HEK293 (cell line): ENCODE results near the gene FAM234B.

Experiments
- GLI4 ChIP-seq: fragments of 450-650 bp; formaldehyde crosslinking; IDR thresholded peaks from 2 replicates; pipeline ENCODE4 v1.5.1; 2016; ENCODE audit warnings: missing biosample characterization, missing genetic modification characterization
- KLF16 ChIP-seq: fragments of 450-650 bp; formaldehyde crosslinking; IDR thresholded peaks from 2 replicates; pipeline ENCODE4 v1.5.1; 2017; ENCODE audit warnings: missing biosample characterization, missing genetic modification characterization
- KLF8 ChIP-seq: fragments of 450-650 bp; formaldehyde crosslinking; IDR thresholded peaks from 2 replicates; pipeline ENCODE4 v1.5.1; 2016; ENCODE audit warnings: missing biosample characterization, missing genetic modification characterization
- PRDM2 ChIP-seq: fragments of 450-650 bp; formaldehyde crosslinking; IDR thresholded peaks from 2 replicates; pipeline ENCODE4 v1.5.1; 2016; ENCODE audit warnings: missing biosample characterization, missing genetic modification characterization, borderline replicate concordance
- PRDM4 ChIP-seq: fragments of 450-650 bp; formaldehyde crosslinking; IDR thresholded peaks from 2 replicates; pipeline ENCODE4 v1.5.1; 2017; ENCODE audit warnings: missing biosample characterization, missing genetic modification characterization
- SETDB1 ChIP-seq: IDR thresholded peaks from one replicate; pipeline ENCODE4 v1.6.1; 2017; ENCODE audit warnings: mild to moderate bottlenecking, low read length, moderate library complexity, mixed read lengths; ENCODE audit not compliant: insufficient read length
- SP2 ChIP-seq: fragments of 450-650 bp; formaldehyde crosslinking; IDR thresholded peaks from 2 replicates; pipeline ENCODE4 v1.5.1; 2016; ENCODE audit warnings: missing biosample characterization, missing genetic modification characterization
- ZBTB20 ChIP-seq: fragments of 450-650 bp; formaldehyde crosslinking; IDR thresholded peaks from 2 replicates; pipeline ENCODE4 v1.5.1; 2016; ENCODE audit warnings: missing biosample characterization, missing genetic modification characterization
- ZBTB48 ChIP-seq: fragments of 450-650 bp; formaldehyde crosslinking; IDR thresholded peaks from 2 replicates; pipeline ENCODE4 v1.5.1; 2016; ENCODE audit warnings: missing biosample characterization, missing genetic modification characterization
- ZBTB8A ChIP-seq: fragments of 450-650 bp; formaldehyde crosslinking; IDR thresholded peaks from 2 replicates; pipeline ENCODE4 v1.5.1; 2016; ENCODE audit warnings: missing biosample characterization, missing genetic modification characterization
- ZEB2 ChIP-seq: fragments of 450-650 bp; formaldehyde crosslinking; IDR thresholded peaks from 2 replicates; pipeline ENCODE4 v1.5.1; 2016; ENCODE audit warnings: missing biosample characterization, missing genetic modification characterization
- ZFP3 ChIP-seq: fragments of 450-650 bp; formaldehyde crosslinking; IDR thresholded peaks from 2 replicates; pipeline ENCODE4 v1.5.1; 2016; ENCODE audit warnings: low read depth, missing biosample characterization, missing genetic modification characterization
- ZNF112 ChIP-seq: fragments of 450-650 bp; formaldehyde crosslinking; IDR thresholded peaks from 2 replicates; pipeline ENCODE4 v1.5.0; 2017; ENCODE audit warnings: missing biosample characterization, missing genetic modification characterization
- ZNF114 ChIP-seq: fragments of 450-650 bp; formaldehyde crosslinking; IDR thresholded peaks from 2 replicates; pipeline ENCODE4 v1.5.0; 2017; ENCODE audit warnings: missing biosample characterization, missing genetic modification characterization
- ZNF121 ChIP-seq: fragments of 450-650 bp; formaldehyde crosslinking; IDR thresholded peaks from 2 replicates; pipeline ENCODE4 v1.5.1; 2016; ENCODE audit warnings: missing biosample characterization, missing genetic modification characterization
- ZNF132 ChIP-seq: fragments of 450-650 bp; formaldehyde crosslinking; IDR thresholded peaks from 2 replicates; pipeline ENCODE4 v1.5.1; 2017; ENCODE audit warnings: missing biosample characterization, missing genetic modification characterization, borderline replicate concordance
- ZNF138 ChIP-seq: fragments of 450-650 bp; formaldehyde crosslinking; IDR thresholded peaks from 2 replicates; pipeline ENCODE4 v1.5.1; 2016; ENCODE audit warnings: missing biosample characterization, missing genetic modification characterization, borderline replicate concordance
- ZNF148 ChIP-seq: fragments of 450-650 bp; formaldehyde crosslinking; IDR thresholded peaks from 2 replicates; pipeline ENCODE4 v1.5.0; 2017; ENCODE audit warnings: missing biosample characterization, missing genetic modification characterization, borderline replicate concordance
- ZNF157 ChIP-seq: fragments of 450-650 bp; formaldehyde crosslinking; IDR thresholded peaks from 2 replicates; pipeline ENCODE4 v1.5.1; 2016; ENCODE audit warnings: missing biosample characterization, missing genetic modification characterization
- ZNF23 ChIP-seq: fragments of 450-650 bp; formaldehyde crosslinking; IDR thresholded peaks from 2 replicates; pipeline ENCODE4 v1.5.1; 2016; ENCODE audit warnings: missing biosample characterization, missing genetic modification characterization, borderline replicate concordance
- ZNF354C ChIP-seq: fragments of 450-650 bp; formaldehyde crosslinking; IDR thresholded peaks from 2 replicates; pipeline ENCODE4 v1.5.1; 2016; ENCODE audit warnings: missing biosample characterization, missing genetic modification characterization, low read depth, borderline replicate concordance
- ZNF37A ChIP-seq: fragments of 450-650 bp; IDR thresholded peaks from 2 replicates; pipeline ENCODE4 v1.5.1; 2018; ENCODE audit warnings: missing biosample characterization, missing genetic modification characterization
- ZNF398 ChIP-seq: fragments of 450-650 bp; formaldehyde crosslinking; IDR thresholded peaks from 2 replicates; pipeline ENCODE4 v1.5.1; 2017; ENCODE audit warnings: missing biosample characterization, missing genetic modification characterization
- ZNF416 ChIP-seq: fragments of 450-650 bp; formaldehyde crosslinking; IDR thresholded peaks from 2 replicates; pipeline ENCODE4 v1.5.1; 2016; ENCODE audit warnings: missing biosample characterization, missing genetic modification characterization
- ZNF521 ChIP-seq: fragments of 450-650 bp; formaldehyde crosslinking; IDR thresholded peaks from 2 replicates; pipeline ENCODE4 v1.5.1; 2017; ENCODE audit warnings: missing biosample characterization, mild to moderate bottlenecking, missing genetic modification characterization
- ZNF555 ChIP-seq: fragments of 450-650 bp; formaldehyde crosslinking; conservative IDR thresholded peaks from 2 replicates; pipeline ENCODE4 v1.5.1; 2017; ENCODE audit warnings: missing biosample characterization, mild to moderate bottlenecking, missing genetic modification characterization, inconsistent platforms
- ZNF747 ChIP-seq: fragments of 450-650 bp; formaldehyde crosslinking; IDR thresholded peaks from 2 replicates; pipeline ENCODE4 v1.5.1; 2016; ENCODE audit warnings: missing biosample characterization, missing genetic modification characterization
- ZNF830 ChIP-seq: fragments of 450-650 bp; IDR thresholded peaks from 2 replicates; pipeline ENCODE4 v1.5.0; 2018; ENCODE audit warnings: missing biosample characterization, missing genetic modification characterization, low read depth, mild to moderate bottlenecking, moderate library complexity
- ZNF843 ChIP-seq: fragments of 450-650 bp; formaldehyde crosslinking; IDR thresholded peaks from 2 replicates; pipeline ENCODE4 v1.5.1; 2016; ENCODE audit warnings: missing biosample characterization, missing genetic modification characterization

The FAM234B gene

GRCh38 chr12:13101821-13102375, 57.7 kb downstream of the FAM234B start (continued):
- no peak for TF ChIP-seq ZNF555 (tag by site-specific recombination)
- no peak for TF ChIP-seq ZNF157 (tag by site-specific recombination)
- no peak for TF ChIP-seq ZBTB8A
- TF ChIP-seq PRDM2 (tag by site-specific recombination) = 0 out of 2 replicates have a peak, but pooled peaks have one; percentile 5
- no peak for TF ChIP-seq SETDB1
- no peak for TF ChIP-seq ZNF416
- no peak for TF ChIP-seq ZNF114 (tag by site-specific recombination)
- no peak for TF ChIP-seq ZNF521 (tag by site-specific recombination)
- no peak for TF ChIP-seq ZNF121 (tag by site-specific recombination)
- 0 out of 2 replicates have a peak, but pooled peaks have one; percentile 51 for TF ChIP-seq ZNF843
- no peak for TF ChIP-seq ZNF132 (tag by site-specific recombination)
- no peak for TF ChIP-seq ZNF148 (tag by site-specific recombination)
- no peak for TF ChIP-seq ZFP3 (tag by site-specific recombination)
- no peak for TF ChIP-seq GLI4 (tag by site-specific recombination)
- peak; percentile 58 for TF ChIP-seq ZEB2 (tag by site-specific recombination)
- no peak for TF ChIP-seq KLF8 (tag by site-specific recombination)
- TF ChIP-seq ZNF398 (tag by site-specific recombination) = no peak
- TF ChIP-seq SP2 (tag by site-specific recombination) = no peak
- no peak for TF ChIP-seq ZNF354C
- peak; percentile 29; the same call in 1 of the 2 replicates for TF ChIP-seq ZBTB20 (tag by site-specific recombination)
- no peak for TF ChIP-seq ZNF138 (tag by site-specific recombination)
- TF ChIP-seq ZNF830 = no peak
- no peak for TF ChIP-seq ZNF112 (tag by site-specific recombination)
- TF ChIP-seq ZBTB48 (tag by site-specific recombination) = no peak
- TF ChIP-seq ZNF747 (tag by site-specific recombination) = no peak
- TF ChIP-seq KLF16 = no peak
- TF ChIP-seq PRDM4 (tag by site-specific recombination) = no peak
- no peak for TF ChIP-seq ZNF37A (tag by site-specific recombination)
- no peak for TF ChIP-seq ZNF23 (tag by site-specific recombination)
